DOHH2 (cell line): ENCODE measurements around the gene XPO6.

Source experiments
- H3F3A ChIP-seq: fragments of 200-600 bp; sonication (generic), shearing (Covaris generic); 2 replicates; pipeline ENCODE4 v1.6.0; 2016; ENCODE audit warnings: antibody characterized with exemption, mild to moderate bottlenecking; ENCODE audit not compliant: control insufficient read depth, insufficient read depth
- H3K27ac ChIP-seq: fragments of 200-600 bp; sonication (generic); 2 replicates; pipeline ENCODE4 v1.5.1; 2014; ENCODE audit warnings: low read depth, mild to moderate bottlenecking, low read length, moderate library complexity
- H3K27me3 ChIP-seq: fragments of 200-600 bp; sonication (generic); 2 replicates; pipeline ENCODE4 v1.6.1; 2014; ENCODE audit warnings: mild to moderate bottlenecking, low read length, mixed read lengths; ENCODE audit not compliant: control insufficient read depth
- H3K36me3 ChIP-seq: fragments of 200-600 bp; sonication (generic); 2 replicates; pipeline ENCODE4 v1.6.1; 2014; ENCODE audit warnings: mild to moderate bottlenecking, low read length, moderate library complexity, mixed read lengths; ENCODE audit not compliant: control insufficient read depth
- H3K4me1 ChIP-seq: fragments of 200-600 bp; sonication (generic); 2 replicates; pipeline ENCODE4 v1.6.1; 2014; ENCODE audit warnings: mild to moderate bottlenecking, low read length, mixed read lengths; ENCODE audit not compliant: control insufficient read depth
- H3K4me2 ChIP-seq: fragments of 200-600 bp; sonication (generic); 2 replicates; pipeline ENCODE4 v1.6.0; 2014; ENCODE audit warnings: mild to moderate bottlenecking, low read length, moderate library complexity
- H3K4me3 ChIP-seq: fragments of 200-600 bp; sonication (generic); 2 replicates; pipeline ENCODE4 v1.5.1; 2014; ENCODE audit warnings: mild to moderate bottlenecking, low read length, mixed read lengths
- H3K79me2 ChIP-seq: fragments of 200-600 bp; sonication (generic); 2 replicates; pipeline ENCODE4 v1.6.1; 2014; ENCODE audit warnings: mild to moderate bottlenecking, low read length, mixed read lengths; ENCODE audit not compliant: control insufficient read depth
- H3K9me2 ChIP-seq: fragments of 200-600 bp; sonication (generic); replicated peaks from 2 replicates; pipeline ENCODE4 v1.6.1; 2014; ENCODE audit warnings: mild to moderate bottlenecking, low read length, mixed read lengths; ENCODE audit not compliant: control insufficient read depth
- H3K9me3 ChIP-seq: fragments of 200-600 bp; sonication (generic); 2 replicates; pipeline ENCODE4 v1.6.1; 2014; ENCODE audit warnings: antibody characterized with exemption, low read length, mixed read lengths; ENCODE audit not compliant: control insufficient read depth, insufficient read depth
- H4K20me1 ChIP-seq: fragments of 200-600 bp; sonication (generic); 2 replicates; pipeline ENCODE4 v1.6.0; 2014; ENCODE audit warnings: low read depth, mild to moderate bottlenecking, antibody characterized with exemption, low read length, moderate library complexity; ENCODE audit not compliant: control insufficient read depth, insufficient read depth
- EZH2phosphoT487 ChIP-seq: fragments of 200-600 bp; sonication (generic); IDR thresholded peaks from 2 replicates; pipeline ENCODE4 v1.6.1; 2017; ENCODE audit warnings: borderline replicate concordance, mild to moderate bottlenecking, antibody characterized with exemption, low read length, moderate library complexity, mixed read lengths
- TF ChIP-seq, protein P1 (sequence below): fragments of 200-600 bp; sonication (generic); IDR thresholded peaks from one replicate; pipeline ENCODE4 v1.5.1; 2014; ENCODE audit warnings: antibody characterized with exemption, mild to moderate bottlenecking, low read depth, low read length; ENCODE audit not compliant: poor library complexity, severe bottlenecking

Gene XPO6

GRCh38 chr16:28104404-28104803 lies 107.4 kb downstream of the XPO6 start:
- TF ChIP-seq, protein P1, sequence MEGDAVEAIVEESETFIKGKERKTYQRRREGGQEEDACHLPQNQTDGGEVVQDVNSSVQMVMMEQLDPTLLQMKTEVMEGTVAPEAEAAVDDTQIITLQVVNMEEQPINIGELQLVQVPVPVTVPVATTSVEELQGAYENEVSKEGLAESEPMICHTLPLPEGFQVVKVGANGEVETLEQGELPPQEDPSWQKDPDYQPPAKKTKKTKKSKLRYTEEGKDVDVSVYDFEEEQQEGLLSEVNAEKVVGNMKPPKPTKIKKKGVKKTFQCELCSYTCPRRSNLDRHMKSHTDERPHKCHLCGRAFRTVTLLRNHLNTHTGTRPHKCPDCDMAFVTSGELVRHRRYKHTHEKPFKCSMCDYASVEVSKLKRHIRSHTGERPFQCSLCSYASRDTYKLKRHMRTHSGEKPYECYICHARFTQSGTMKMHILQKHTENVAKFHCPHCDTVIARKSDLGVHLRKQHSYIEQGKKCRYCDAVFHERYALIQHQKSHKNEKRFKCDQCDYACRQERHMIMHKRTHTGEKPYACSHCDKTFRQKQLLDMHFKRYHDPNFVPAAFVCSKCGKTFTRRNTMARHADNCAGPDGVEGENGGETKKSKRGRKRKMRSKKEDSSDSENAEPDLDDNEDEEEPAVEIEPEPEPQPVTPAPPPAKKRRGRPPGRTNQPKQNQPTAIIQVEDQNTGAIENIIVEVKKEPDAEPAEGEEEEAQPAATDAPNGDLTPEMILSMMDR = no peak
- TF ChIP-seq EZH2phosphoT487 = no peak
- Histone ChIP-seq H3K27ac (no peak overlapping the region), H3K4me2 (no peak overlapping the region), H3K4me1 (no peaks in the 10 kb centered on the region), H3K9me3 (no peaks in the 10 kb centered on the region), H4K20me1 (no peaks in the 10 kb centered on the region; the same call in 1 of the 2 replicates), H3K36me3 (peaks cover 99% of the 10 kb centered on the region), H3F3A (no peaks in the 10 kb centered on the region), H3K4me3 (no peak overlapping the region), H3K27me3 (no peaks in the 10 kb centered on the region), H3K79me2 (no peaks in the 10 kb centered on the region), H3K9me2 (no peaks in the 10 kb centered on the region)

DNA sequence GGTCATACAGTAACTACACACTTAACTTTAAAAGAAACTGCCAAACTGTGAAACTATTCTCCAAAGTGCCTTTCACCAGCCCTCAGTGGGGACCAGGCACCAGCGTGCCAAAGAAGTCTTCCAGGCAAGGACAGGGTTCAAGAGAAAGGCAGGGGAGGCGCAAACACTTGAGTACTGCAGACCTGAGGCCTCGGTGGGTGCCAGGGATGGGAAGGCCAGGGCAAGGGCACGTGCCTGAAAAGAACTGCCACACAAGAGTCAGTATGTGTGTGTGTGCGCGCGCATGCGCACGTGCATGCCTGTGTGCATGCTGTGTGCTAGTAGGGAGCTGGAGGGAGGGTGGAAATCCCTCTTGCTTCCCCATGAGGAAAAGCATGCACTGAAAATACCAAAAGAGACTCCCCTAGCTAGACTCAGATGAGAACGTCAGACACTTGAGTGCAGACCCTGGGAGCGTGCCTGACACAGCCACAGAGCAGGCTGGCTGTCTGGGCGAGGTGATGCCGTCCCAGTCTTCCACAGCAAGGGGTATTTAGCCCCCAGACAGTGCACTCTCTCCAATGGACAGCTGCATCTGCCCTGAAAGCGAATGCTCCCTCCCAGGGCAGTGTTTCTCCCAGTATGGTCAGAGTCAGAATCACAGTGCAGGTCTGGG lies 108.1 kb downstream of the XPO6 start:
- no peak overlapping the region for H3K4me3 ChIP-seq
- TF ChIP-seq, protein P1 = no peak
- TF ChIP-seq EZH2phosphoT487 = no peak
- no peaks in the 10 kb centered on the region for H3K9me2 ChIP-seq
- no peak overlapping the region for H3K27ac ChIP-seq
- no peaks in the 10 kb centered on the region; the same call in 1 of the 2 replicates for H4K20me1 ChIP-seq
- H3K4me1 ChIP-seq = no peaks in the 10 kb centered on the region
- no peak overlapping the region for H3K4me2 ChIP-seq
- H3K36me3 ChIP-seq = peaks cover 99% of the 10 kb centered on the region
- H3K9me3 ChIP-seq = no peaks in the 10 kb centered on the region
- H3F3A ChIP-seq = no peaks in the 10 kb centered on the region
- no peaks in the 10 kb centered on the region for H3K27me3 ChIP-seq
- H3K79me2 ChIP-seq = no peaks in the 10 kb centered on the region

- no peaks in the 10 kb centered on the region for H3K9me3 ChIP-seq
- no peaks in the 10 kb centered on the region for H4K20me1 ChIP-seq
- no peaks in the 10 kb centered on the region for H3F3A ChIP-seq
- no peak overlapping the region for H3K4me3 ChIP-seq
- no peak for TF ChIP-seq EZH2phosphoT487
- TF ChIP-seq, protein P1 = no peak
- H3K36me3 ChIP-seq = peaks cover 90% of the 10 kb centered on the region
- no peak overlapping the region for H3K4me2 ChIP-seq
- no peaks in the 10 kb centered on the region for H3K9me2 ChIP-seq
- H3K4me1 ChIP-seq = no peaks in the 10 kb centered on the region
- no peak overlapping the region for H3K27ac ChIP-seq
- no peaks in the 10 kb centered on the region for H3K79me2 ChIP-seq
- no peaks in the 10 kb centered on the region for H3K27me3 ChIP-seq
Observed at GRCh38 chr16:28101533-28101890, 110.3 kb downstream of the XPO6 start.
